SK-N-SH treated with all-trans-retinoic acid at 6 μM for 48 hours (cell line): ENCODE measurements around the gene TMPO.

Source experiments
- ATAC-seq: fragments of 200-7000 bp; cut with Tn5 transposase; 3 replicates; pipeline ENCODE4 v1.9.1; 2020; ENCODE audit warnings: mild to moderate bottlenecking, moderate library complexity
- ARNTL ChIP-seq: fragments of 450-650 bp; formaldehyde crosslinking; IDR thresholded peaks from 2 replicates; pipeline ENCODE4 v1.5.0; 2020; ENCODE audit warnings: low read depth, mild to moderate bottlenecking, moderate library complexity, borderline replicate concordance
- BACH2 ChIP-seq: fragments of 250-450 bp; sonication (Bioruptor Pico); IDR thresholded peaks from 2 replicates; pipeline ENCODE4 v1.9.0; 2021; ENCODE audit warnings: mild to moderate bottlenecking, borderline replicate concordance
- CSDC2 ChIP-seq: fragments of 250-450 bp; sonication (Bioruptor Pico); IDR thresholded peaks from 2 replicates; pipeline ENCODE4 v1.5.0; 2020; ENCODE audit warnings: mild to moderate bottlenecking, moderate library complexity
- ESRRG ChIP-seq: fragments of 250-450 bp; sonication (Bioruptor Pico); IDR thresholded peaks from 2 replicates; pipeline ENCODE4 v1.6.1; 2021; ENCODE audit warnings: mild to moderate bottlenecking
- GLIS3 ChIP-seq: fragments of 250-450 bp; sonication (Bioruptor Pico); IDR thresholded peaks from 2 replicates; pipeline ENCODE4 v1.5.0; 2020; ENCODE audit warnings: mild to moderate bottlenecking, moderate library complexity
- ISL1 ChIP-seq: fragments of 250-450 bp; sonication (Bioruptor Pico); IDR thresholded peaks from 2 replicates; pipeline ENCODE4 v2.1.2; 2022; ENCODE audit warnings: mild to moderate bottlenecking, moderate library complexity
- PATZ1 ChIP-seq: fragments of 250-450 bp; sonication (Bioruptor Pico); IDR thresholded peaks from 2 replicates; pipeline ENCODE4 v1.8.0; 2020; ENCODE audit warnings: mild to moderate bottlenecking, moderate library complexity, borderline replicate concordance
- RARB ChIP-seq: fragments of 250-450 bp; sonication (Bioruptor Pico); IDR thresholded peaks from 2 replicates; pipeline ENCODE4 v1.8.0; 2021; ENCODE audit warnings: mild to moderate bottlenecking, moderate library complexity
- TCF4 ChIP-seq: fragments of 250-450 bp; sonication (Bioruptor Pico); IDR thresholded peaks from 2 replicates; pipeline ENCODE4 v1.8.0; 2021; ENCODE audit warnings: mild to moderate bottlenecking, moderate library complexity, borderline replicate concordance
- TOX ChIP-seq: fragments of 250-450 bp; sonication (Bioruptor Pico); IDR thresholded peaks from 2 replicates; pipeline ENCODE4 v1.8.0; 2021; ENCODE audit warnings: mild to moderate bottlenecking, moderate library complexity, borderline replicate concordance
- ZC3H10 ChIP-seq: fragments of 250-450 bp; sonication (Bioruptor Pico); IDR thresholded peaks from 2 replicates; pipeline ENCODE4 v1.5.1; 2021; ENCODE audit warnings: mild to moderate bottlenecking, moderate library complexity
- ZFP3 ChIP-seq: fragments of 250-450 bp; sonication (Bioruptor Pico); IDR thresholded peaks from 2 replicates; pipeline ENCODE4 v1.5.0; 2020; ENCODE audit warnings: mild to moderate bottlenecking, moderate library complexity
- ZFP30 ChIP-seq: fragments of 450-650 bp; formaldehyde crosslinking; IDR thresholded peaks from 2 replicates; pipeline ENCODE4 v1.5.0; 2022; ENCODE audit warnings: mild to moderate bottlenecking, moderate library complexity
- ZNF565 ChIP-seq: fragments of 450-650 bp; formaldehyde crosslinking; conservative IDR thresholded peaks from 2 replicates; pipeline ENCODE4 v1.5.0; 2020; ENCODE audit warnings: low read depth, mild to moderate bottlenecking, moderate library complexity
- ZNF70 ChIP-seq: fragments of 450-650 bp; formaldehyde crosslinking; IDR thresholded peaks from 2 replicates; pipeline ENCODE4 v1.5.0; 2020; ENCODE audit warnings: mild to moderate bottlenecking, moderate library complexity
- ZNF8 ChIP-seq: fragments of 450-650 bp; formaldehyde crosslinking; IDR thresholded peaks from 2 replicates; pipeline ENCODE4 v1.5.0; 2020; ENCODE audit warnings: mild to moderate bottlenecking, moderate library complexity
- TF ChIP-seq, protein P1 (sequence below): fragments of 250-450 bp; sonication (Bioruptor Pico); IDR thresholded peaks from 2 replicates; pipeline ENCODE4 v1.5.1; 2021; ENCODE audit warnings: mild to moderate bottlenecking, moderate library complexity
- TF ChIP-seq, protein P2 (sequence below): fragments of 250-450 bp; sonication (Bioruptor Pico); IDR thresholded peaks from 2 replicates; pipeline ENCODE4 v1.8.0; 2021; ENCODE audit warnings: low read depth, mild to moderate bottlenecking, moderate library complexity, borderline replicate concordance
- TF ChIP-seq, protein P3 (sequence below): fragments of 250-450 bp; sonication (Bioruptor Pico); IDR thresholded peaks from 2 replicates; pipeline ENCODE4 v1.5.1; 2020; ENCODE audit warnings: low read depth, mild to moderate bottlenecking, moderate library complexity

The TMPO gene

GRCh38 chr12:98579347-98579746, 64.0 kb downstream of the TMPO start (continued):
- TF ChIP-seq PATZ1 (CRISPR knock-in tag), result no peak
- TF ChIP-seq, all 23 proteins: peak for 0

DNA sequence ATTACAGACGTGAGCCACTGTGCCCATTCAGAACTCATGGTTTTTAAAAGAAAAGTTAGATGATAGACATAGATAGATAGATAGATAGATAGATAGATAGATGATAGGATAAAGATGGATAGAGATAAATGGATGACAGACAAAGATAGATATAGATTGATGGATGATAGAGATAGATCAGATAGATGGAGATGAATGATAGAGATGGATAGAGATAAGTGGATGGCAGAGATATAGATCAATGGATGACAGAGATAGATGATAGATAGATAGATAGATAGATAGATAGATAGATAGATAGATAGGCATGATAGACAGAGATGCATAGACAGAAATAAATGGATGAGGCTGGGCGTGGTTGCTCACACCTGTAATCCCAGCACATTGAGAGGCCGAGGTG, 64.4 kb downstream of the TMPO start:
- no peak for TF ChIP-seq ZNF565 (CRISPR knock-in tag)
- no peak for TF ChIP-seq ZFP3 (CRISPR knock-in tag)
- TF ChIP-seq, protein P1, sequence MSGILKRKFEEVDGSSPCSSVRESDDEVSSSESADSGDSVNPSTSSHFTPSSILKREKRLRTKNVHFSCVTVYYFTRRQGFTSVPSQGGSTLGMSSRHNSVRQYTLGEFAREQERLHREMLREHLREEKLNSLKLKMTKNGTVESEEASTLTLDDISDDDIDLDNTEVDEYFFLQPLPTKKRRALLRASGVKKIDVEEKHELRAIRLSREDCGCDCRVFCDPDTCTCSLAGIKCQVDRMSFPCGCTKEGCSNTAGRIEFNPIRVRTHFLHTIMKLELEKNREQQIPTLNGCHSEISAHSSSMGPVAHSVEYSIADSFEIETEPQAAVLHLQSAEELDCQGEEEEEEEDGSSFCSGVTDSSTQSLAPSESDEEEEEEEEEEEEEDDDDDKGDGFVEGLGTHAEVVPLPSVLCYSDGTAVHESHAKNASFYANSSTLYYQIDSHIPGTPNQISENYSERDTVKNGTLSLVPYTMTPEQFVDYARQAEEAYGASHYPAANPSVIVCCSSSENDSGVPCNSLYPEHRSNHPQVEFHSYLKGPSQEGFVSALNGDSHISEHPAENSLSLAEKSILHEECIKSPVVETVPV (CRISPR knock-in tag), result no peak
- no peak for TF ChIP-seq BACH2 (CRISPR knock-in tag)
- TF ChIP-seq TOX (CRISPR knock-in tag), result no peak
- TF ChIP-seq RARB (CRISPR knock-in tag), result no peak
- TF ChIP-seq ZC3H10 (CRISPR knock-in tag), result no peak
- no peak for TF ChIP-seq PATZ1 (CRISPR knock-in tag)
- no peak for TF ChIP-seq GLIS3 (CRISPR knock-in tag)
- no peak for TF ChIP-seq ESRRG (CRISPR knock-in tag)
- TF ChIP-seq, protein P2, sequence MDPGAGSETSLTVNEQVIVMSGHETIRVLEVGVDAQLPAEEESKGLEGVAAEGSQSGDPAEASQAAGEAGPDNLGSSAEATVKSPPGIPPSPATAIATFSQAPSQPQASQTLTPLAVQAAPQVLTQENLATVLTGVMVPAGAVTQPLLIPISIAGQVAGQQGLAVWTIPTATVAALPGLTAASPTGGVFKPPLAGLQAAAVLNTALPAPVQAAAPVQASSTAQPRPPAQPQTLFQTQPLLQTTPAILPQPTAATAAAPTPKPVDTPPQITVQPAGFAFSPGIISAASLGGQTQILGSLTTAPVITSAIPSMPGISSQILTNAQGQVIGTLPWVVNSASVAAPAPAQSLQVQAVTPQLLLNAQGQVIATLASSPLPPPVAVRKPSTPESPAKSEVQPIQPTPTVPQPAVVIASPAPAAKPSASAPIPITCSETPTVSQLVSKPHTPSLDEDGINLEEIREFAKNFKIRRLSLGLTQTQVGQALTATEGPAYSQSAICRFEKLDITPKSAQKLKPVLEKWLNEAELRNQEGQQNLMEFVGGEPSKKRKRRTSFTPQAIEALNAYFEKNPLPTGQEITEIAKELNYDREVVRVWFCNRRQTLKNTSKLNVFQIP, result no peak
- TF ChIP-seq, protein P3, sequence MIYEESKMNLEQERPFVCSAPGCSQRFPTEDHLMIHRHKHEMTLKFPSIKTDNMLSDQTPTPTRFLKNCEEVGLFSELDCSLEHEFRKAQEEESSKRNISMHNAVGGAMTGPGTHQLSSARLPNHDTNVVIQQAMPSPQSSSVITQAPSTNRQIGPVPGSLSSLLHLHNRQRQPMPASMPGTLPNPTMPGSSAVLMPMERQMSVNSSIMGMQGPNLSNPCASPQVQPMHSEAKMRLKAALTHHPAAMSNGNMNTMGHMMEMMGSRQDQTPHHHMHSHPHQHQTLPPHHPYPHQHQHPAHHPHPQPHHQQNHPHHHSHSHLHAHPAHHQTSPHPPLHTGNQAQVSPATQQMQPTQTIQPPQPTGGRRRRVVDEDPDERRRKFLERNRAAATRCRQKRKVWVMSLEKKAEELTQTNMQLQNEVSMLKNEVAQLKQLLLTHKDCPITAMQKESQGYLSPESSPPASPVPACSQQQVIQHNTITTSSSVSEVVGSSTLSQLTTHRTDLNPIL (CRISPR knock-in tag), result no peak
- no peak for TF ChIP-seq ZNF70
- no peak for TF ChIP-seq ZNF8 (CRISPR knock-in tag)
- no peak for TF ChIP-seq ISL1 (CRISPR knock-in tag)
- ATAC-seq, result no peak

DNA sequence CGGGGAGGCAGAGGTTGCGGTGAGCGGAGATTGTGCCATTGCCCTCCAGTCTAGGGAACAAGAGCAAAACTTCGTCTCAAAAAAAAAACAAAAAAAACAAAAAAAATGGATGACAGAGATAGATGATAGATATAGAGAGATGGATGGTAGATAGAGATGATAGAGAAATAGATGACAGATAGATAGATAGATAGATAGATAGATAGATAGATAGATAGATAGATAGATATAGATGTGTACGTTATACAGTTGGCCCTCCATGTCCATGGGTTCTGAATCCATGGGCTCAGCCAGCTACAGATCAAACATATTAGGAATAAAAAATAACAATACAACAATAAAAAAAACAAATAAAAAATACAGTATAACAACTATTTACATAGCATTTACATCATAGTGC, 65.3 kb downstream of the TMPO start:
- ATAC-seq, result no peak
- TF ChIP-seq ZNF70, result no peak
- no peak for TF ChIP-seq ISL1 (CRISPR knock-in tag)
- TF ChIP-seq, protein P1 (CRISPR knock-in tag), result no peak
- no peak for TF ChIP-seq CSDC2 (CRISPR knock-in tag)
- no peak for TF ChIP-seq ZNF565 (CRISPR knock-in tag)
- TF ChIP-seq ZNF8 (CRISPR knock-in tag), result no peak
- no peak for TF ChIP-seq ESRRG (CRISPR knock-in tag)
- TF ChIP-seq TCF4 (CRISPR knock-in tag), result no peak
- TF ChIP-seq TOX (CRISPR knock-in tag), result no peak
- TF ChIP-seq BACH2 (CRISPR knock-in tag), result no peak
- TF ChIP-seq, protein P2, result no peak
- no peak for TF ChIP-seq ARNTL (CRISPR knock-in tag)
- no peak for TF ChIP-seq GLIS3 (CRISPR knock-in tag)
- TF ChIP-seq ZC3H10 (CRISPR knock-in tag), result no peak
- TF ChIP-seq ZFP30 (CRISPR knock-in tag), result no peak
